Smooth muscle cell (in vitro differentiated cells): ENCODE data around the gene CSNK2A1. TPM values are rescaled to one million over a fixed set of nuclear protein-coding genes. Genes with fewer than 3 reads are reported as not detected.
"Not testable (repeated sequence)": the region's sequence is repeated elsewhere in the genome, so short reads cannot be mapped to it uniquely, and the experiment has no call there.

Experiments
- DNase-seq: peaks from one replicate; lab custom pipeline; 2025; ENCODE audit not compliant: unreplicated experiment; lab: John Stamatoyannopoulos, UW
- H2AFZ ChIP-seq: fragments of 200-600 bp; sonication (generic); 2 replicates; pipeline ENCODE4 v1.6.0; 2016; ENCODE audit warnings: antibody characterized with exemption, low read depth, mild to moderate bottlenecking
- H3F3A ChIP-seq: fragments of 200-600 bp; sonication (generic); 2 replicates; pipeline ENCODE4 v1.6.0; 2017; ENCODE audit warnings: antibody characterized with exemption, low read depth
- H3K27ac ChIP-seq: fragments of 200-600 bp; sonication (generic); 2 replicates; pipeline ENCODE4 v1.5.1; 2016; ENCODE audit warnings: low read depth, mild to moderate bottlenecking
- H3K27me3 ChIP-seq: fragments of 200-600 bp; sonication (generic); 2 replicates; pipeline ENCODE4 v1.6.1; 2016; ENCODE audit warnings: low read depth, mild to moderate bottlenecking
- H3K36me3 ChIP-seq: fragments of 200-600 bp; sonication (generic); 2 replicates; pipeline ENCODE4 v1.5.1; 2016; ENCODE audit warnings: low read depth
- H3K4me1 ChIP-seq: fragments of 200-600 bp; sonication (generic); 2 replicates; pipeline ENCODE4 v1.5.1; 2016; ENCODE audit warnings: low read depth
- H3K4me2 ChIP-seq: fragments of 200-600 bp; sonication (generic); 2 replicates; pipeline ENCODE4 v1.6.0; 2016; ENCODE audit warnings: mild to moderate bottlenecking
- H3K4me3 ChIP-seq: fragments of 200-600 bp; sonication (generic); 2 replicates; pipeline ENCODE4 v1.5.1; 2016; ENCODE audit warnings: mild to moderate bottlenecking
- H3K79me2 ChIP-seq: fragments of 200-600 bp; sonication (generic); 2 replicates; pipeline ENCODE4 v1.6.0; 2016; ENCODE audit warnings: low read depth, mild to moderate bottlenecking
- H3K9ac ChIP-seq: fragments of 200-600 bp; sonication (generic); 2 replicates; pipeline ENCODE4 v1.6.0; 2016; ENCODE audit warnings: low read depth
- H3K9me3 ChIP-seq: fragments of 200-600 bp; sonication (generic); replicated peaks from 2 replicates; pipeline ENCODE4 v1.5.1; 2016; ENCODE audit warnings: low read depth
- H4K20me1 ChIP-seq: fragments of 200-600 bp; sonication (generic); 2 replicates; pipeline ENCODE4 v1.6.0; 2016; ENCODE audit warnings: low read depth
- CTCF ChIP-seq: fragments of 200-600 bp; sonication (generic); IDR thresholded peaks from 2 replicates; pipeline ENCODE4 v1.5.1; 2017; ENCODE audit warnings: borderline replicate concordance, mild to moderate bottlenecking, antibody characterized with exemption; ENCODE audit not compliant: insufficient read depth, poor library complexity, severe bottlenecking
- WGBS: methylation state at CpG from one replicate; pipeline ENCODE4 v1.1.7; 2016; ENCODE audit warnings: low lambda C conversion rate; 5-methylcytosine and 5-hydroxymethylcytosine counted together
- polyA plus RNA-seq: library from polyadenylated mRNA; unstranded; fragments of >200 nt; fragmentation: Nextera tagmentation; extraction: Ambion mirVana; gene quantifications from 2 replicates; pipeline ENCODE4 v1.2.1, GENCODE V29; 2016
- total RNA-seq: library from RNA; depleted of rRNA; stranded (reverse); fragments of >200 nt; gene quantifications from 2 replicates; pipeline ENCODE4 v1.2.3, GENCODE V29; 2014

Gene CSNK2A1
- total and polyA plus RNA-seq, 2 experiments from 2014 or later: 82.6 to 205 TPM

- H3K79me2 ChIP-seq: no peaks in the 10 kb centered on the region
- no peak overlapping the region for H3K27ac ChIP-seq
- 86% methylated on average over 5 of the region's 5 CpGs for WGBS
- no peak overlapping the region for H2AFZ ChIP-seq
- no peak for DNase-seq
- H3F3A ChIP-seq: no peaks in the 10 kb centered on the region
- H3K9me3 ChIP-seq: no peaks in the 10 kb centered on the region
- no peaks in the 10 kb centered on the region for H4K20me1 ChIP-seq
- no peaks in the 10 kb centered on the region for H3K36me3 ChIP-seq
- H3K9ac ChIP-seq: no peak overlapping the region
- no peaks in the 10 kb centered on the region for H3K4me1 ChIP-seq
- H3K4me2 ChIP-seq: no peak overlapping the region
- H3K27me3 ChIP-seq: peaks cover 19% of the 10 kb centered on the region
- TF ChIP-seq CTCF: no peak
- H3K4me3 ChIP-seq: no peak overlapping the region
Observed at GRCh38 chr20:582204-582603, 38.6 kb upstream of the CSNK2A1 start.

- H3K79me2 ChIP-seq, H3K9me3 ChIP-seq, H3K36me3 ChIP-seq, H3K4me2 ChIP-seq, DNase-seq, H3F3A ChIP-seq, H3K9ac ChIP-seq, H2AFZ ChIP-seq, H4K20me1 ChIP-seq, H3K27ac ChIP-seq, H3K4me3 ChIP-seq, H3K4me1 ChIP-seq: not testable (repeated sequence)
- 95% methylated on average over 8 of the region's 8 CpGs for WGBS
- peaks cover 13% of the 10 kb centered on the region for H3K27me3 ChIP-seq
Observed at GRCh38 chr20:578940-579690, 35.5 kb upstream of the CSNK2A1 start.

- Histone ChIP-seq H3K4me1 (no peaks in the 10 kb centered on the region), H3K79me2 (no peaks in the 10 kb centered on the region), H3K9ac (no peak overlapping the region), H4K20me1 (no peaks in the 10 kb centered on the region), H2AFZ (no peak overlapping the region), H3K4me2 (no peak overlapping the region), H3K27me3 (peaks cover 13% of the 10 kb centered on the region), H3K4me3 (no peak overlapping the region), H3F3A (no peaks in the 10 kb centered on the region), H3K27ac (no peak overlapping the region), H3K9me3 (no peaks in the 10 kb centered on the region), H3K36me3 (no peaks in the 10 kb centered on the region)
- TF ChIP-seq CTCF: peak; percentile 23
- no peak for DNase-seq
- WGBS: 72% methylated on average over 12 of the region's 12 CpGs
Observed at GRCh38 chr20:577167-577791, 33.7 kb upstream of the CSNK2A1 start.

- no peak overlapping the region for H3K4me2 ChIP-seq
- H3K9me3 ChIP-seq: no peaks in the 10 kb centered on the region
- DNase-seq: no peak
- H2AFZ ChIP-seq: no peak overlapping the region
- no peaks in the 10 kb centered on the region for H3F3A ChIP-seq
- no peak for TF ChIP-seq CTCF
- H4K20me1 ChIP-seq: no peaks in the 10 kb centered on the region
- no peak overlapping the region for H3K4me3 ChIP-seq
- no peak overlapping the region for H3K9ac ChIP-seq
- WGBS: 97% methylated on average over 3 of the region's 3 CpGs
- no peaks in the 10 kb centered on the region for H3K36me3 ChIP-seq
- peaks cover 12% of the 10 kb centered on the region for H3K27me3 ChIP-seq
- H3K4me1 ChIP-seq: peaks cover 7% of the 10 kb centered on the region
- no peaks in the 10 kb centered on the region for H3K79me2 ChIP-seq
- no peak overlapping the region for H3K27ac ChIP-seq
Observed at GRCh38 chr20:576156-576555, 32.6 kb upstream of the CSNK2A1 start.
